ENCODE measurements around the gene TMCO4. TPM values are rescaled to one million over a fixed set of nuclear protein-coding genes. Genes with fewer than 3 reads are reported as not detected.
A peak's percentile ranks its signal among the peaks of the same experiment; 100 is the strongest.
"Not testable (repeated sequence)": the region's sequence is repeated elsewhere in the genome, so short reads cannot be mapped to it uniquely, and the experiment has no call there.

The TMCO4 gene
- polyA plus RNA-seq (2012; ENCODE audit: insufficient read depth, insufficient read length, low read depth): 0.57 TPM

GRCh38 chr1:19799230-19800075, at the start of gene TMCO4:
Gene TMCO4 (minus strand): TSS chr1:19799916. CDS start chr1:19780758, 19,158 bp downstream.
- DNase-seq: peak; percentile 37
- peak; percentile 21; the same call in 1 of the 2 replicates for TF ChIP-seq CTCF (IDR thresholded peaks at IDR 0.05; ENCODE audit: low read depth, low read length)

GRCh38 chr1:19849307-19849706, 49.6 kb upstream of the TMCO4 start:
- DNase-seq; H3K27me3 ChIP-seq; H3K4me1 ChIP-seq; H3K36me3 ChIP-seq; H3K9me3 ChIP-seq; H3K4me3 ChIP-seq (ENCODE audit: low read depth, low read length): not testable (repeated sequence)

More at GRCh38 chr1:19799230-19800075, at the start of gene TMCO4:
- Histone ChIP-seq H3K27me3 (no peaks in the 10 kb centered on the region), H3K9me3 (no peaks in the 10 kb centered on the region), H3K4me1 (no peaks in the 10 kb centered on the region), H3K36me3 (no peaks in the 10 kb centered on the region), H3K4me3 (ENCODE audit: low read depth, low read length) (peak within 1 kb of the TSS; percentile 58)

- not testable (repeated sequence) for DNase-seq; H3K4me3 ChIP-seq (ENCODE audit: low read depth, low read length)
Measured at GRCh38 chr1:19847334-19847733, 47.6 kb upstream of the TMCO4 start.

GRCh38 chr1:19846338-19846737, 46.6 kb upstream of the TMCO4 start:
- Histone ChIP-seq H3K9me3 (no peaks in the 10 kb centered on the region), H3K27me3 (no peaks in the 10 kb centered on the region), H3K4me1 (no peaks in the 10 kb centered on the region), H3K36me3 (no peaks in the 10 kb centered on the region), H3K4me3 (ENCODE audit: low read depth, low read length) (no peak overlapping the region)
- DNase-seq: no peak
- no peak for TF ChIP-seq CTCF (IDR thresholded peaks at IDR 0.05; ENCODE audit: low read depth, low read length)

More at GRCh38 chr1:19847334-19847733, 47.6 kb upstream of the TMCO4 start:
- H3K27me3 ChIP-seq, H3K36me3 ChIP-seq, H3K9me3 ChIP-seq, H3K4me1 ChIP-seq: not testable (repeated sequence)

GRCh38 chr1:19845555-19845954, 45.8 kb upstream of the TMCO4 start:
- no peak for TF ChIP-seq CTCF (IDR thresholded peaks at IDR 0.05; ENCODE audit: low read depth, low read length)

GRCh38 chr1:19844731-19845495, 45.2 kb upstream of the TMCO4 start:
- no peak for TF ChIP-seq CTCF (IDR thresholded peaks at IDR 0.05; ENCODE audit: low read depth, low read length)
- no peaks in the 10 kb centered on the region for H3K27me3 ChIP-seq
- no peak for DNase-seq
- H3K36me3 ChIP-seq: no peaks in the 10 kb centered on the region
- H3K4me3 ChIP-seq (ENCODE audit: low read depth, low read length): no peak overlapping the region
- H3K9me3 ChIP-seq: no peaks in the 10 kb centered on the region
- H3K4me1 ChIP-seq: no peaks in the 10 kb centered on the region

More at GRCh38 chr1:19845555-19845954, 45.8 kb upstream of the TMCO4 start:
- no peak for DNase-seq
- Histone ChIP-seq H3K27me3 (no peaks in the 10 kb centered on the region), H3K4me3 (ENCODE audit: low read depth, low read length) (no peak overlapping the region), H3K4me1 (no peaks in the 10 kb centered on the region), H3K36me3 (no peaks in the 10 kb centered on the region), H3K9me3 (no peaks in the 10 kb centered on the region)

GRCh38 chr1:19840228-19840627, 40.5 kb upstream of the TMCO4 start:
- H3K9me3 ChIP-seq: no peaks in the 10 kb centered on the region
- no peaks in the 10 kb centered on the region for H3K36me3 ChIP-seq
- DNase-seq: no peak
- no peak overlapping the region for H3K4me3 ChIP-seq (ENCODE audit: low read depth, low read length)
- no peaks in the 10 kb centered on the region for H3K4me1 ChIP-seq
- TF ChIP-seq CTCF (IDR thresholded peaks at IDR 0.05; ENCODE audit: low read depth, low read length): no peak
- no peaks in the 10 kb centered on the region for H3K27me3 ChIP-seq

Data from BE2C (cell line).